Astrocyte (in vitro differentiated cells and primary cell): ENCODE data around the gene MMP27. TPM values are rescaled to one million over a fixed set of nuclear protein-coding genes. Genes with fewer than 3 reads are reported as not detected.

ENCODE experiments used
- DNase-seq: peaks from one replicate; pipeline ENCODE4 v3.0.0-alpha.2; 2010; ENCODE audit warnings: low read depth
- FAIRE-seq: peaks from 2 replicates; lab custom pipeline; 2011; peaks lifted over from hg19 to GRCh38; lab: Jason Lieb, UNC
- H2AFZ ChIP-seq: 2 replicates; pipeline ENCODE4 v1.6.0; 2012; ENCODE audit warnings: low read depth, low read length, inconsistent platforms
- H3K27ac ChIP-seq: 2 replicates; pipeline ENCODE4 v1.5.1; 2011; ENCODE audit warnings: low read depth, low read length, inconsistent platforms
- H3K27me3 ChIP-seq: 2 replicates; pipeline ENCODE4 v1.6.0; 2011; ENCODE audit warnings: low read length, inconsistent platforms; ENCODE audit not compliant: insufficient read depth
- H3K36me3 ChIP-seq: 2 replicates; pipeline ENCODE4 v1.5.1; 2011; ENCODE audit warnings: low read length, inconsistent platforms; ENCODE audit not compliant: insufficient read depth
- H3K4me1 ChIP-seq: 2 replicates; pipeline ENCODE4 v1.5.1; 2011; ENCODE audit warnings: low read length, inconsistent platforms; ENCODE audit not compliant: insufficient read depth
- H3K4me2 ChIP-seq: 2 replicates; pipeline ENCODE4 v1.6.0; 2012; ENCODE audit warnings: low read length, inconsistent platforms
- H3K4me3 ChIP-seq: 2 replicates; pipeline ENCODE4 v1.5.1; 2011; ENCODE audit warnings: low read depth, mild to moderate bottlenecking, low read length, inconsistent platforms; ENCODE audit not compliant: insufficient read depth
- H3K79me2 ChIP-seq: 2 replicates; pipeline ENCODE4 v1.6.0; 2012; ENCODE audit warnings: mild to moderate bottlenecking, low read length, inconsistent platforms; ENCODE audit not compliant: insufficient read depth
- H3K9ac ChIP-seq: 2 replicates; pipeline ENCODE4 v1.6.0; 2012; ENCODE audit warnings: mild to moderate bottlenecking, low read length, inconsistent platforms
- H3K9me3 ChIP-seq: 2 replicates; pipeline ENCODE4 v1.5.1; 2012; ENCODE audit warnings: low read depth, mild to moderate bottlenecking, low read length, inconsistent platforms; ENCODE audit not compliant: insufficient read depth
- H4K20me1 ChIP-seq: 2 replicates; pipeline ENCODE4 v1.6.0; 2012; ENCODE audit warnings: low read length, inconsistent platforms; ENCODE audit not compliant: insufficient read depth
- H3K27ac Mint-ChIP-seq: one replicate; pipeline ENCODE4 v1.8.0; 2021; ENCODE audit warnings: mild to moderate bottlenecking, mixed read lengths; ENCODE audit not compliant: unreplicated experiment
- H3K27me3 Mint-ChIP-seq: one replicate; pipeline ENCODE4 v1.8.0; 2021; ENCODE audit warnings: low read depth, mixed read lengths; ENCODE audit not compliant: unreplicated experiment
- H3K36me3 Mint-ChIP-seq: one replicate; pipeline ENCODE4 v1.8.0; 2021; ENCODE audit warnings: low read depth, mixed read lengths; ENCODE audit not compliant: unreplicated experiment
- H3K4me1 Mint-ChIP-seq: one replicate; pipeline ENCODE4 v1.8.0; 2021; ENCODE audit warnings: low read depth, mixed read lengths; ENCODE audit not compliant: unreplicated experiment
- H3K4me3 Mint-ChIP-seq: one replicate; pipeline ENCODE4 v1.8.0; 2021; ENCODE audit warnings: mild to moderate bottlenecking, moderate library complexity, mixed read lengths; ENCODE audit not compliant: unreplicated experiment
- H3K9me3 Mint-ChIP-seq: one replicate; pipeline ENCODE4 v1.8.0; 2021; ENCODE audit warnings: mild to moderate bottlenecking, mixed read lengths; ENCODE audit not compliant: unreplicated experiment
- CTCF ChIP-seq: IDR thresholded peaks from 2 replicates; pipeline ENCODE4 v1.5.1; 2011; ENCODE audit warnings: low read depth, mild to moderate bottlenecking, inconsistent platforms, low read length, moderate library complexity; ENCODE audit not compliant: insufficient read depth
- EZH2 ChIP-seq: IDR thresholded peaks from 2 replicates; pipeline ENCODE4 v1.6.1; 2012; ENCODE audit warnings: mild to moderate bottlenecking, low read length, inconsistent platforms; ENCODE audit not compliant: insufficient read depth
- total RNA-seq: library from RNA; stranded (reverse); gene quantifications from 2 replicates; pipeline ENCODE4 v1.2.1, GENCODE V29; 2021

The MMP27 gene
- total RNA-seq, 1 donor from 2014 or later, result not detected

GRCh38 chr11:102643941-102644340 is 61.6 kb downstream of the MMP27 start:
- H3K27me3 Mint-ChIP-seq, result no peaks in the 10 kb centered on the region

More at GRCh38 chr11:102643941-102644340, 61.6 kb downstream of the MMP27 start:
- Histone ChIP-seq H3K4me2 (no peak overlapping the region), H3K79me2 (no peaks in the 10 kb centered on the region), H3K4me3 (no peak overlapping the region), H3K27ac (no peak overlapping the region), H3K9me3 (no peaks in the 10 kb centered on the region), H3K36me3 (no peaks in the 10 kb centered on the region), H3K4me1 (no peaks in the 10 kb centered on the region), H2AFZ (no peak overlapping the region), H4K20me1 (no peaks in the 10 kb centered on the region), H3K9ac (no peak overlapping the region), H3K27me3 (no peaks in the 10 kb centered on the region)
- Mint-ChIP-seq H3K27ac (no peak overlapping the region), H3K9me3 (no peaks in the 10 kb centered on the region), H3K4me3 (no peak overlapping the region), H3K4me1 (peaks cover 2% of the 10 kb centered on the region), H3K36me3 (peaks cover 2% of the 10 kb centered on the region)
- FAIRE-seq (no peak), DNase-seq (no peak)
- no peak for TF ChIP-seq CTCF
- TF ChIP-seq EZH2, result no peak

Other genes with a start within 250 kb of the MMP27 start
- gene MMP7, start 175.0 kb downstream of the MMP27 start, total RNA-seq, result 2.6 and 8.4 TPM in 2 replicates
- not detected in 2 replicates for gene MMP20, start 80.4 kb downstream of the MMP27 start, total RNA-seq
- not detected in 2 replicates for gene MMP8, start 19.2 kb upstream of the MMP27 start, total RNA-seq
- 1.1 and 1.2 TPM in 2 replicates for gene MMP10, start 74.9 kb upstream of the MMP27 start, total RNA-seq
- 0.38 and 0.64 TPM in 2 replicates for gene MMP1, start 92.4 kb upstream of the MMP27 start, total RNA-seq
- gene MMP3, start 137.8 kb upstream of the MMP27 start, total RNA-seq, result not detected in 2 replicates
- gene MMP12, start 169.2 kb upstream of the MMP27 start, total RNA-seq, result not detected in 2 replicates
- 1.2 and 3.9 TPM in 2 replicates for gene MMP13, start 250.0 kb upstream of the MMP27 start, total RNA-seq